KMS-11 (cell line): ENCODE results near the gene CHD9.

Experiments
- H2AFZ ChIP-seq: fragments of 200-600 bp; sonication (generic); 2 replicates; pipeline ENCODE4 v1.6.1; 2016; ENCODE audit warnings: antibody characterized with exemption, mixed run types, low read depth
- H3K27ac ChIP-seq: fragments of 200-600 bp; sonication (generic); 2 replicates; pipeline ENCODE4 v1.6.1; 2016; ENCODE audit warnings: mild to moderate bottlenecking, mixed run types
- H3K27me3 ChIP-seq: fragments of 200-600 bp; sonication (generic); 2 replicates; pipeline ENCODE4 v1.6.1; 2017; ENCODE audit warnings: mild to moderate bottlenecking, low read depth, mixed run types, moderate library complexity; ENCODE audit not compliant: insufficient read depth
- H3K36me3 ChIP-seq: fragments of 200-600 bp; sonication (generic); 2 replicates; pipeline ENCODE4 v1.6.1; 2017; ENCODE audit warnings: mild to moderate bottlenecking, mixed run types; ENCODE audit not compliant: insufficient read depth
- H3K4me1 ChIP-seq: fragments of 200-600 bp; sonication (generic); 2 replicates; pipeline ENCODE4 v1.6.1; 2016; ENCODE audit warnings: mild to moderate bottlenecking, low read depth, mixed run types; ENCODE audit not compliant: poor library complexity, severe bottlenecking
- H3K4me2 ChIP-seq: fragments of 200-600 bp; sonication (generic); 2 replicates; pipeline ENCODE4 v1.7.0; 2016; ENCODE audit warnings: mild to moderate bottlenecking, mixed run types
- H3K4me3 ChIP-seq: fragments of 200-600 bp; sonication (generic); IDR thresholded peaks from 2 replicates; pipeline ENCODE4 v1.6.1; 2017; ENCODE audit warnings: low read depth, low read length, mixed read lengths; ENCODE audit not compliant: insufficient read depth
- H3K79me2 ChIP-seq: fragments of 200-600 bp; sonication (generic); 2 replicates; pipeline ENCODE4 v1.6.1; 2016; ENCODE audit warnings: low read depth, mixed run types; ENCODE audit not compliant: insufficient read depth
- H3K9ac ChIP-seq: fragments of 200-600 bp; sonication (generic); 2 replicates; pipeline ENCODE4 v1.6.1; 2016; ENCODE audit warnings: mild to moderate bottlenecking, mixed run types
- H4K20me1 ChIP-seq: fragments of 200-600 bp; sonication (generic); 2 replicates; pipeline ENCODE4 v1.6.1; 2016; ENCODE audit warnings: mild to moderate bottlenecking, mixed run types; ENCODE audit not compliant: insufficient read depth
- TF ChIP-seq, protein P1 (sequence below): fragments of 200-600 bp; sonication (generic); conservative IDR thresholded peaks from 2 replicates; pipeline ENCODE4 v1.6.1; 2017; ENCODE audit warnings: low read depth, mild to moderate bottlenecking, antibody characterized with exemption, low read length, moderate library complexity, mixed read lengths

CHD9 gene

DNA sequence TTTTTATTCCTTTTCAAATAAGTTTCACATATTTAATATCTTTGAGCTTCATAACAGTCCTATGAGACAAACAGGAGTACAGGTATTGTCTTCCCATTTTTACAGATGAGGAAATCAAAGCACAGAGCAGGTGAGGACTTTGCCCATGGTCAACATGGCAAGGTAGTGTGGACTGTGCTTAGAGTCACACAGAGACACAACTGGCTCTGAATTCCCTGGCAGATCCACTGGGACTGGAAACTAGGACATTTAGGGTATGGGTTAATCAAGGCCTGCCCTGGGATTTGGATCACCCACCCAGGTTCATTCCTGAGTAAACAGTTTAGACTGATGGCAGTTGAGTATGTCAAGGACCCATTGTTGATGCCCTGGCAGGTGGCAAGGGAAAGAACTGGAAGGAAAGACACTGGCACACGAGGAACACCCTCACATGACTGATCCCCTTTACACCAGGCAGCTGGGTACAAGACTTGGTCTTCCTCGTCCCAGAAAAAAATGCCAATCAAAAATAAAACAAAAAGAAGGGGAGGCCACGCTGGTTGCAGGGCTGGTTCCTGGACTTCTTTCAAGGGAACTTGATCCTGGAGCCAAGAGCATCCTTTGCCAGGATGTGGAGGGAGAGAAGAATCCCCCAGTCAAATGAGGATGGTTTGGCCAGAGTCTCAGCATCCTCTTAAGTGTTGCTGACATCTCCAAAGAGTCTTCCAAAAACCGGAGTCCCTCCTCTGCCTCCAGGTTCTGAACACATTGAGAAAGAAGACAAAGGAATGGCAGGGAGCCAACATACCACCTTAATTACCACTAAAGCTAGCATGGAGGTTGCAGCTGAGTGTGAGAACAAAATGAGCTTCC lies 34.9 kb downstream of the CHD9 start:
- no peaks in the 10 kb centered on the region for H3K27me3 ChIP-seq
- H3K4me1 ChIP-seq: peaks cover 27% of the 10 kb centered on the region
- H3K9ac ChIP-seq: no peak overlapping the region
- H2AFZ ChIP-seq: no peak overlapping the region
- H3K79me2 ChIP-seq: peaks cover 6% of the 10 kb centered on the region; the same call in 1 of the 2 replicates
- no peak overlapping the region for H3K4me2 ChIP-seq
- no peak overlapping the region for H3K27ac ChIP-seq
- H3K4me3 ChIP-seq: no peak overlapping the region
- H3K36me3 ChIP-seq: no peaks in the 10 kb centered on the region
- H4K20me1 ChIP-seq: no peaks in the 10 kb centered on the region
- TF ChIP-seq, protein P1, sequence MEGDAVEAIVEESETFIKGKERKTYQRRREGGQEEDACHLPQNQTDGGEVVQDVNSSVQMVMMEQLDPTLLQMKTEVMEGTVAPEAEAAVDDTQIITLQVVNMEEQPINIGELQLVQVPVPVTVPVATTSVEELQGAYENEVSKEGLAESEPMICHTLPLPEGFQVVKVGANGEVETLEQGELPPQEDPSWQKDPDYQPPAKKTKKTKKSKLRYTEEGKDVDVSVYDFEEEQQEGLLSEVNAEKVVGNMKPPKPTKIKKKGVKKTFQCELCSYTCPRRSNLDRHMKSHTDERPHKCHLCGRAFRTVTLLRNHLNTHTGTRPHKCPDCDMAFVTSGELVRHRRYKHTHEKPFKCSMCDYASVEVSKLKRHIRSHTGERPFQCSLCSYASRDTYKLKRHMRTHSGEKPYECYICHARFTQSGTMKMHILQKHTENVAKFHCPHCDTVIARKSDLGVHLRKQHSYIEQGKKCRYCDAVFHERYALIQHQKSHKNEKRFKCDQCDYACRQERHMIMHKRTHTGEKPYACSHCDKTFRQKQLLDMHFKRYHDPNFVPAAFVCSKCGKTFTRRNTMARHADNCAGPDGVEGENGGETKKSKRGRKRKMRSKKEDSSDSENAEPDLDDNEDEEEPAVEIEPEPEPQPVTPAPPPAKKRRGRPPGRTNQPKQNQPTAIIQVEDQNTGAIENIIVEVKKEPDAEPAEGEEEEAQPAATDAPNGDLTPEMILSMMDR: no peak

DNA sequence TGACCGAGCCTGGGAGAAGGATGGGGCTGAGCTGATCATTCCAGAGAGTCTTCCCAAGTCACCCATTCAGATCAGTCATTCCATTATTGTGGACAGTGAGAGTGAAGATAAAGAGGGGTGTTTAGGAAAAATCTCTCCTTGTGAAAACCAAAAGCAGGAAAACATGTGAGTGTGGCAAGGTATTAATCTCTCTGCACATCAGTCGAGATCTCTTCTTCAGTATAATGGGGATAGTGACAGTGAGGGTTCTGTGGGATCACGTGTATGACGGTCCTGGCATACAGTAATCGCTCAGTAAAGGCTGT lies 35.4 kb downstream of the CHD9 start:
- Histone ChIP-seq H3K4me3 (no peak overlapping the region), H3K4me1 (peaks cover 32% of the 10 kb centered on the region), H4K20me1 (no peaks in the 10 kb centered on the region), H2AFZ (no peak overlapping the region), H3K27ac (no peak overlapping the region), H3K4me2 (no peak overlapping the region), H3K27me3 (no peaks in the 10 kb centered on the region), H3K36me3 (no peaks in the 10 kb centered on the region), H3K79me2 (peaks cover 9% of the 10 kb centered on the region; the same call in 1 of the 2 replicates), H3K9ac (no peak overlapping the region)
- TF ChIP-seq, protein P1: no peak

DNA sequence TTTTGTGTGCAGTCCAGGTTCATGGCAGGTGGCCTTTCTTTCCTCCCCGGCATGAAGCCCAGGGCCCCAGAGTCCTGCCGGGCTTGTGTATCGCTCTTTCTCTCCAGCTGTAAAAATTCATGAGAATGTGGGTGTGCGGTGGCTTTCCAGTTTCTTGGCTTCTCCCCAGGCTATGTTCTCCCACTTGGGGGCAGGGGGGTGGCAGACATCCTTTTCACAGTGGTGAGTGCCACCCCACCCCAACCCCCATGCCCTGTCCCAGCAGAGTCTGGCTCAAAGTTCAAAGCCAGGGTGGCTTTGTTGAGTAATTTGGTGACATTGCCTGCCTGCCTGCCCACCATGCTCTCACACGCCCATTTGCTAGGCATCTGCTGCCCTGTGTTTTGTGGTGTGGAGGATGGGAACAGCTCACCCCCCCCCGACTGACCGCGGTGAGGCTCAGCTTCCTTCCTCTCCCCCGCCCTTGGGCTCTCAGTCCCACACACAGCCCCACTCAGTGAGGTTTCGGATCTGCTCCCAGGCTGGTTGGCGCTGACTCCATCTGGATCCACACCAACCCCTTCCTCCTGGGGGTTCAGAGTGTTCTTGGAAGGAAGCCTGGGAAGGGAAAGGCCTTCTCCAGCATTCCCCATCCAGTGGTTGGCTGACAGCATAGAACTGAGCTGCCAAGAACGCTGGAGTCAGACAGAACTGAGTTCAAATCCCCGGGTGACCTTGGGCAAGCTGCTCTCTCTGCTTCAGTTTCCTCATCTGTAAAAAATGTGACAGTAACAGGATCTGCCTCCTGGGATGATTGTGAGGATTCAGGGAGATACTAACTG lies 36.0 kb downstream of the CHD9 start:
- Histone ChIP-seq H4K20me1 (no peaks in the 10 kb centered on the region), H3K79me2 (peaks cover 15% of the 10 kb centered on the region; the same call in 1 of the 2 replicates), H2AFZ (no peak overlapping the region), H3K4me2 (no peak overlapping the region), H3K36me3 (no peaks in the 10 kb centered on the region), H3K4me1 (peaks cover 32% of the 10 kb centered on the region), H3K27ac (no peak overlapping the region), H3K9ac (no peak overlapping the region), H3K4me3 (no peak overlapping the region), H3K27me3 (no peaks in the 10 kb centered on the region)
- TF ChIP-seq, protein P1: no peak

DNA sequence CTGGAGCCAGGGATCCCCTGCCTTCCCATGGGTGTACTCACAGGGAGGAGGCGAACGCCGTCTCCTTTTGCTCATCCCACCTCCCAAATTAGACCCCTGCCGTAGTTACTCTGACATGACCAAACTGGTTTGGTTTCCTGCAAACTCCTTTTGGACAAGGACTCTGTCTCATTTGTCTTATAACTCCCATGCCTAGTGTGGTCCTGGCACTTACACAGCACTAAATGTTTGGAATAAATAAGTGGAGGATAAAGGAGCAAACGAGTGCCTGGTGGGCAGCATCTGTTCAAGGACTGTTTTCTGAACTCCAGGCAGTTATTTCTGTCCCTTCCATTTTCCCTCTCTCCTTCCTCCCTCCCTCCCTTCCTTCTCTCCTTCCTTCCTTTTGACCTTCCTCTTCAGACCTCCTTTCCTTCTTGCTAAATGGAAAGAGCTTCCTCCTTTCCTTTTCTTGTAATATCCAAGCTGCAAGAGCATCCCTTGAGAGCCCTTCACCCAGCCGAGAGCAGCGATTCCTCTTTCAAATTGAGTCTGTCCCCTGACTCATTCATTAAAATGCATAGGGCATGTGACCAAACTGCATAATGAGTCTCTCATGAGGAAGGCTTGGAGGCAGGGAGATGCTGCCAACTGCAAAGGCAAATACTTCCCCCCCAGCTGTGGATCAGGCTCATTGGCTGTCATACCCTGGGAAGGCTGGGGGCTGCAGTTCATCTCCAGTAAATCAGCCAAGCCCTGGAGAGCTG lies 36.8 kb downstream of the CHD9 start:
- no peak overlapping the region for H3K4me3 ChIP-seq
- no peak overlapping the region for H3K9ac ChIP-seq
- TF ChIP-seq, protein P1: no peak
- H3K4me1 ChIP-seq: peaks cover 39% of the 10 kb centered on the region
- no peaks in the 10 kb centered on the region for H3K36me3 ChIP-seq
- H3K79me2 ChIP-seq: peaks cover 15% of the 10 kb centered on the region; the same call in 1 of the 2 replicates
- no peaks in the 10 kb centered on the region for H4K20me1 ChIP-seq
- no peaks in the 10 kb centered on the region for H3K27me3 ChIP-seq
- no peak overlapping the region for H3K27ac ChIP-seq
- H2AFZ ChIP-seq: no peak overlapping the region
- no peak overlapping the region for H3K4me2 ChIP-seq
